ENCODE measurements around the gene NFIA. TPM values are rescaled to one million over a fixed set of nuclear protein-coding genes. Genes with fewer than 3 reads are reported as not detected.

Gene NFIA
- total RNA-seq, 4 donors from 2014 or later: 27.9 to 79.9 (median 36.7) TPM

- WGBS, 2 donors: 95 to 96% methylated on average over 3 of the region's 3 CpGs
- Histone ChIP-seq H3K36me3 (peaks cover 0 to 7% (median 0%) of the 10 kb centered on the region in 3 donors), H3K27ac (peak overlapping the region; percentile 29 to 68 (median 64)), H3K4me1 (peaks cover 21 to 78% (median 42%) of the 10 kb centered on the region in 3 donors), H3K27me3 (no peaks in the 10 kb centered on the region), H3K4me3 (no peak overlapping the region), H3K9me3 (no peaks in the 10 kb centered on the region)
- DNase-seq: no peak
- TF ChIP-seq POLR2A (IDR thresholded peaks at IDR 0.05): no peak
- TF ChIP-seq, protein P1, sequence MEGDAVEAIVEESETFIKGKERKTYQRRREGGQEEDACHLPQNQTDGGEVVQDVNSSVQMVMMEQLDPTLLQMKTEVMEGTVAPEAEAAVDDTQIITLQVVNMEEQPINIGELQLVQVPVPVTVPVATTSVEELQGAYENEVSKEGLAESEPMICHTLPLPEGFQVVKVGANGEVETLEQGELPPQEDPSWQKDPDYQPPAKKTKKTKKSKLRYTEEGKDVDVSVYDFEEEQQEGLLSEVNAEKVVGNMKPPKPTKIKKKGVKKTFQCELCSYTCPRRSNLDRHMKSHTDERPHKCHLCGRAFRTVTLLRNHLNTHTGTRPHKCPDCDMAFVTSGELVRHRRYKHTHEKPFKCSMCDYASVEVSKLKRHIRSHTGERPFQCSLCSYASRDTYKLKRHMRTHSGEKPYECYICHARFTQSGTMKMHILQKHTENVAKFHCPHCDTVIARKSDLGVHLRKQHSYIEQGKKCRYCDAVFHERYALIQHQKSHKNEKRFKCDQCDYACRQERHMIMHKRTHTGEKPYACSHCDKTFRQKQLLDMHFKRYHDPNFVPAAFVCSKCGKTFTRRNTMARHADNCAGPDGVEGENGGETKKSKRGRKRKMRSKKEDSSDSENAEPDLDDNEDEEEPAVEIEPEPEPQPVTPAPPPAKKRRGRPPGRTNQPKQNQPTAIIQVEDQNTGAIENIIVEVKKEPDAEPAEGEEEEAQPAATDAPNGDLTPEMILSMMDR (IDR thresholded peaks at IDR 0.05): no peak
- intact Hi-C loops (cut with DNase I): no loop called here
Observed at GRCh38 chr1:61169634-61170033, 87.3 kb downstream of the NFIA start.

- no peaks in the 10 kb centered on the region for H3K9me3 ChIP-seq
- 12 to 13% methylated on average over 5 to 6 of the region's 6 CpGs for WGBS, 2 donors
- intact Hi-C loops (cut with DNase I): no loop called here
- TF ChIP-seq, protein P1 (IDR thresholded peaks at IDR 0.05): no peak
- no peak for TF ChIP-seq POLR2A (IDR thresholded peaks at IDR 0.05)
- H3K4me1 ChIP-seq: peaks cover 21 to 80% (median 42%) of the 10 kb centered on the region in 3 donors
- H3K27me3 ChIP-seq: no peaks in the 10 kb centered on the region
- H3K27ac ChIP-seq: peak overlapping the region; percentile 29 to 68 (median 64)
- peaks cover 0 to 7% (median 0%) of the 10 kb centered on the region in 3 donors for H3K36me3 ChIP-seq
- DNase-seq: no peak
- no peak overlapping the region for H3K4me3 ChIP-seq
Observed at GRCh38 chr1:61170328-61171238, 88.2 kb downstream of the NFIA start.

DNA sequence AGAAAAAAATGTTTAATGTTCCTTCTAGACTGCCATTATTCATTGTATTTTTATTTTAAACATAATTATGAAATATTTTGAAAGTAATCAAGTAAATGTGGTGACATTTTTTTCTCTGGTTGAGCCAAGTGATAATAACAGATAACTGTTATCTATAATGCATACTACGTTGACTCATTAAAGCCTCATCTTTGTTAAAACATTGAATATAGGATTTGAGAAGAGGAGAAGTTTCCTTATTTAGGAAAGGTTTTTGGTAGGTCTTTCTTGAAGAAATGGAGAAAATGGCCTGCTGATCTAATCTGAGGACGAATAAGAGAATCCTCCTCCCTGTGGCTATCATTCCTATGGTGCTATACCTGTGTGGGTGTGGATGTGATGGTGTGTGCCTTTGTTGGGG, 89.0 kb downstream of the NFIA start:
- intact Hi-C loops (cut with DNase I): no loop called here
- WGBS, 2 donors: 75 to 76% methylated on average over 2 of the region's 2 CpGs
- Histone ChIP-seq H3K27ac (peak overlapping the region in 3 of 4 donors; percentile 15 to 65 (median 37)), H3K4me3 (no peak overlapping the region), H3K36me3 (peaks cover 0 to 7% (median 0%) of the 10 kb centered on the region in 3 donors), H3K4me1 (peaks cover 21 to 80% (median 42%) of the 10 kb centered on the region in 3 donors), H3K9me3 (no peaks in the 10 kb centered on the region), H3K27me3 (no peaks in the 10 kb centered on the region)
- TF ChIP-seq, protein P1 (IDR thresholded peaks at IDR 0.05): no peak
- TF ChIP-seq POLR2A (IDR thresholded peaks at IDR 0.05): no peak
- no peak for DNase-seq

GRCh38 chr1:61171974-61172373, 89.6 kb downstream of the NFIA start:
- Histone ChIP-seq H3K4me1 (peaks cover 21 to 78% (median 42%) of the 10 kb centered on the region in 3 donors), H3K36me3 (peaks cover 0 to 7% (median 0%) of the 10 kb centered on the region in 3 donors), H3K27ac (peak overlapping the region in 3 of 4 donors; percentile 15 to 65 (median 37)), H3K27me3 (no peaks in the 10 kb centered on the region), H3K9me3 (no peaks in the 10 kb centered on the region), H3K4me3 (no peak overlapping the region)
- no peak for TF ChIP-seq POLR2A (IDR thresholded peaks at IDR 0.05)
- TF ChIP-seq, protein P1 (IDR thresholded peaks at IDR 0.05): no peak
- 35 to 71% methylated on average over 4 of the region's 4 CpGs for WGBS, 2 donors
- no peak for DNase-seq
- intact Hi-C loops (cut with DNase I): no loop called here

DNA sequence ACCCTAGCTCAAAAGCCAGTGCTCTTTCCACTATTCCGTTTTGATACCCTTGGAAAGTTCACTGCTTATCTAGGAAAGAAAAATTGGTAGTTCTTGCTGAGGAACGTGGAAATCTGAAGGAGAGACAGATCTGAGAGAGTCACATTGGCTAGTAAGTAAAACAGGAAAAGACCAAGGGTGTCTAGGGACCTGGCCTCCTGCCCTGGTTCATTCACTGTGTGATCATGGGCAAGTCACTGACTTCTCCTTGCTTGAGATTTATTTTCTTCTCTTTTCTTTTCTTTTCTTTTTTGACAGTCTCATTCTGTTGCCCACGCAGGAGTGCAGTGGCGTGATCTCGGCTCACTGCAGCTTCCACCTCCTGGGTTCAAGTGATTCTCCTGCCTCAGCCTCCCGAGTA, 90.8 kb downstream of the NFIA start:
- H3K4me1 ChIP-seq: peaks cover 21 to 72% (median 42%) of the 10 kb centered on the region in 3 donors

More for the DNA sequence above, 90.8 kb downstream of the NFIA start:
- Histone ChIP-seq H3K27ac (peak overlapping the region in 1 of 4 donors; percentile 65), H3K27me3 (no peaks in the 10 kb centered on the region), H3K9me3 (no peaks in the 10 kb centered on the region), H3K36me3 (peaks cover 0 to 7% (median 0%) of the 10 kb centered on the region in 3 donors), H3K4me3 (no peak overlapping the region)
- TF ChIP-seq POLR2A (IDR thresholded peaks at IDR 0.05): no peak
- TF ChIP-seq, protein P1 (IDR thresholded peaks at IDR 0.05): no peak
- 71 to 79% methylated on average over 6 of the region's 6 CpGs for WGBS, 2 donors
- no peak for DNase-seq
- intact Hi-C loops (cut with DNase I): no loop called here

Data from esophagus squamous epithelium (tissue), 5 donors.